ENCODE data around the gene SLC9C2.
"Not testable (repeated sequence)": the region's sequence is repeated elsewhere in the genome, so short reads cannot be mapped to it uniquely, and the experiment has no call there.

SLC9C2 gene

GRCh38 chr1:173527151-173527826 is 75.6 kb downstream of the SLC9C2 start:
- no peak for DNase-seq (ENCODE audit: low read depth in 2 of 2, low spot score in 1 of 2)

- DNase-seq (ENCODE audit: low read depth in 2 of 2, low spot score in 1 of 2) = no peak
Measured at GRCh38 chr1:173525926-173526325, 76.9 kb downstream of the SLC9C2 start.

GRCh38 chr1:173523329-173523728 is 79.5 kb downstream of the SLC9C2 start:
- no peak for DNase-seq (ENCODE audit: low read depth in 2 of 2, low spot score in 1 of 2)

- no peak for DNase-seq (ENCODE audit: low read depth in 2 of 2, low spot score in 1 of 2)
Measured at GRCh38 chr1:173520799-173521198, 82.1 kb downstream of the SLC9C2 start.

GRCh38 chr1:173514503-173514902 is 88.4 kb downstream of the SLC9C2 start:
- not testable (repeated sequence) for DNase-seq (ENCODE audit: low read depth in 2 of 2, low spot score in 1 of 2)

GRCh38 chr1:173509797-173510196 is 93.1 kb downstream of the SLC9C2 start:
- no peak for DNase-seq (ENCODE audit: low read depth in 2 of 2, low spot score in 1 of 2)

- no peak for DNase-seq (ENCODE audit: low read depth in 2 of 2, low spot score in 1 of 2)
Measured at GRCh38 chr1:173508541-173508940, 94.3 kb downstream of the SLC9C2 start.

GRCh38 chr1:173507847-173508209 is 95.0 kb downstream of the SLC9C2 start:
- no peak for DNase-seq (ENCODE audit: low read depth in 2 of 2, low spot score in 1 of 2)

- no peak for DNase-seq (ENCODE audit: low read depth in 2 of 2, low spot score in 1 of 2)
Measured at GRCh38 chr1:173507205-173507846, 95.5 kb downstream of the SLC9C2 start.

GRCh38 chr1:173506437-173506836 is 96.4 kb downstream of the SLC9C2 start:
- no peak for DNase-seq (ENCODE audit: low read depth in 2 of 2, low spot score in 1 of 2)

- DNase-seq (ENCODE audit: low read depth in 2 of 2, low spot score in 1 of 2) = no peak
Measured at GRCh38 chr1:173505391-173505790, 97.5 kb downstream of the SLC9C2 start.

- no peak for DNase-seq (ENCODE audit: low read depth in 2 of 2, low spot score in 1 of 2)
Measured at GRCh38 chr1:173504268-173504667, 98.6 kb downstream of the SLC9C2 start.

GRCh38 chr1:173503391-173503790 is 99.5 kb downstream of the SLC9C2 start:
- no peak for DNase-seq (ENCODE audit: low read depth in 2 of 2, low spot score in 1 of 2)

- DNase-seq (ENCODE audit: low read depth in 2 of 2, low spot score in 1 of 2) = no peak
Measured at GRCh38 chr1:173502104-173502503, 100.8 kb downstream of the SLC9C2 start.

GRCh38 chr1:173499729-173500128 is 103.1 kb downstream of the SLC9C2 start:
- DNase-seq (ENCODE audit: low read depth in 2 of 2, low spot score in 1 of 2) = no peak

- no peak for DNase-seq (ENCODE audit: low read depth in 2 of 2, low spot score in 1 of 2)
Measured at GRCh38 chr1:173496757-173497320, 106.0 kb downstream of the SLC9C2 start.

- DNase-seq (ENCODE audit: low read depth in 2 of 2, low spot score in 1 of 2) = no peak
Measured at GRCh38 chr1:173495609-173496267, 107.1 kb downstream of the SLC9C2 start.

- DNase-seq (ENCODE audit: low read depth in 2 of 2, low spot score in 1 of 2) = not testable (repeated sequence)
Measured at GRCh38 chr1:173493125-173493524, 109.7 kb downstream of the SLC9C2 start.

GRCh38 chr1:173491508-173491907 is 111.4 kb downstream of the SLC9C2 start:
- DNase-seq (ENCODE audit: low read depth in 2 of 2, low spot score in 1 of 2) = no peak

GRCh38 chr1:173489929-173490328 is 112.9 kb downstream of the SLC9C2 start:
- DNase-seq (ENCODE audit: low read depth in 2 of 2, low spot score in 1 of 2) = no peak

- DNase-seq (ENCODE audit: low read depth in 2 of 2, low spot score in 1 of 2) = no peak
Measured at GRCh38 chr1:173489149-173489600, 113.7 kb downstream of the SLC9C2 start.

- no peak for DNase-seq (ENCODE audit: low read depth in 2 of 2, low spot score in 1 of 2)
Measured at GRCh38 chr1:173488001-173488400, 114.9 kb downstream of the SLC9C2 start.

Data from stimulated activated CD8-positive, alpha-beta memory T cell treated with anti-CD3 and anti-CD28 coated beads, Interleukin-4, amount 100 ng/mL, for 4 hours (primary cell).